Endothelial cell of umbilical vein (primary cell): ENCODE measurements around the gene COG4. TPM values are rescaled to one million over a fixed set of nuclear protein-coding genes. Genes with fewer than 3 reads are reported as not detected.

ENCODE experiments used
- BruUV-seq: library from RNA; stranded (reverse); fragments of 400-500 nt; replicated peaks from 2 replicates; lab custom pipeline; 2021; lab: Mats Ljungman, UMichigan
- CTCF ChIA-PET: fragments of 300-600, 350-600 bp; sonication (Branson Sonifier 250); formaldehyde crosslinking; loops from one replicate; lab custom pipeline; 2021; ENCODE audit warnings: antibody characterized with exemption, inconsistent platforms; lab: Charles Lee
- POLR2A ChIA-PET: fragments of 300-600, 350-600 bp; sonication (Branson Sonifier 250); formaldehyde crosslinking; loops from one replicate; lab custom pipeline; 2021; ENCODE audit warnings: antibody characterized with exemption, inconsistent platforms; lab: Charles Lee
- DNase-seq: peaks from one replicate; pipeline ENCODE4 v3.0.0-alpha.2; 2011; ENCODE audit warnings: low read depth, low spot score
- FAIRE-seq: peaks from 2 replicates; lab custom pipeline; 2011; peaks lifted over from hg19 to GRCh38; lab: Jason Lieb, UNC
- H2AFZ ChIP-seq: 2 replicates; pipeline ENCODE4 v1.6.0; 2012; ENCODE audit warnings: low read depth, low read length, control low read depth, inconsistent platforms
- H3K27ac ChIP-seq: 2 replicates; pipeline ENCODE4 v1.5.1; 2011; ENCODE audit warnings: low read depth, mild to moderate bottlenecking, control low read depth, low read length, moderate library complexity; ENCODE audit not compliant: insufficient read depth
- H3K27me3 ChIP-seq, 2 experiments: 2 replicates each; pipeline versions ENCODE4 v1.6.0 to v1.6.1; 2011; ENCODE audit warnings: low read length in 2 of 2, mixed read lengths in 1 of 2; ENCODE audit not compliant: control insufficient read depth in 2 of 2, insufficient read depth in 2 of 2
- H3K36me3 ChIP-seq, 2 experiments: 2 replicates in 1 of 2; 3 replicates in 1 of 2; pipeline ENCODE4 v1.5.1; 2011; ENCODE audit warnings: low read length in 2 of 2, mild to moderate bottlenecking in 1 of 2, moderate library complexity in 1 of 2; ENCODE audit not compliant: control insufficient read depth in 2 of 2, insufficient read depth in 2 of 2; ENCODE audit errors: extremely low read depth in 1 of 2
- H3K4me1 ChIP-seq: 3 replicates; pipeline ENCODE4 v1.5.1; 2011; ENCODE audit warnings: mild to moderate bottlenecking, low read length; ENCODE audit not compliant: control insufficient read depth, insufficient read depth; ENCODE audit errors: extremely low read depth
- H3K4me2 ChIP-seq: 2 replicates; pipeline ENCODE4 v1.6.1; 2011; ENCODE audit warnings: low read length, control low read depth, mixed read lengths; ENCODE audit not compliant: insufficient read depth
- H3K4me3 ChIP-seq, 3 experiments: fragments of 200-600 bp in 1 of 3; sonication (generic), shearing (Covaris generic) in 1 of 3; replicated peaks in 1 of 3; 2 replicates each; pipeline ENCODE4 v1.5.1; 2011 to 2016; ENCODE audit warnings: control low read depth in 3 of 3, low read length in 3 of 3, mild to moderate bottlenecking in 2 of 3, inconsistent platforms in 1 of 3, low read depth in 1 of 3, moderate library complexity in 1 of 3; ENCODE audit not compliant: insufficient read depth in 1 of 3
- H3K79me2 ChIP-seq: 2 replicates; pipeline ENCODE4 v1.6.0; 2012; ENCODE audit warnings: low read length, inconsistent platforms; ENCODE audit not compliant: control insufficient read depth, insufficient read depth
- H3K9ac ChIP-seq: replicated peaks from 2 replicates; pipeline ENCODE3; 2011; ENCODE audit warnings: low read length, control low read depth; ENCODE audit not compliant: insufficient read depth; ENCODE audit errors: extremely low read depth
- H3K9me1 ChIP-seq: replicated peaks from 3 replicates; pipeline ENCODE4 v1.6.0; 2011; ENCODE audit warnings: mild to moderate bottlenecking, low read length; ENCODE audit not compliant: control insufficient read depth, insufficient read depth; ENCODE audit errors: extremely low read depth
- H3K9me3 ChIP-seq: replicated peaks from 2 replicates; pipeline ENCODE4 v1.5.1; 2012; ENCODE audit warnings: low read length, inconsistent platforms; ENCODE audit not compliant: control insufficient read depth, insufficient read depth
- H4K20me1 ChIP-seq: replicated peaks from 2 replicates; pipeline ENCODE3; 2011; ENCODE audit warnings: mild to moderate bottlenecking, low read length; ENCODE audit not compliant: control insufficient read depth, insufficient read depth; ENCODE audit errors: extremely low read depth
- CTCF ChIP-seq, 2 donors: IDR thresholded peaks; 1 replicate in 1 of 2; 2 replicates in 1 of 2; pipeline ENCODE4 v1.5.1; 2011; ENCODE audit warnings: low read length in 2 of 2, mild to moderate bottlenecking in 2 of 2, moderate library complexity in 2 of 2, control low read depth in 1 of 2, inconsistent platforms in 1 of 2, low read depth in 1 of 2; ENCODE audit not compliant: insufficient read depth in 1 of 2; ENCODE audit errors: extremely low read depth in 1 of 2
- EZH2 ChIP-seq: IDR thresholded peaks from 2 replicates; pipeline ENCODE4 v1.6.1; 2012; ENCODE audit warnings: borderline replicate concordance, low read depth, mild to moderate bottlenecking, moderate library complexity, low read length, inconsistent platforms; ENCODE audit not compliant: severe bottlenecking
- FOS ChIP-seq: IDR thresholded peaks from 2 replicates; pipeline ENCODE4 v1.6.1; 2011; ENCODE audit warnings: mild to moderate bottlenecking, low read length, moderate library complexity, borderline replicate concordance; ENCODE audit not compliant: insufficient read depth
- GATA2 ChIP-seq: IDR thresholded peaks from 2 replicates; pipeline ENCODE4 v1.7.0; 2011; ENCODE audit warnings: low read depth, mild to moderate bottlenecking, moderate library complexity, mixed read lengths, low read length; ENCODE audit not compliant: insufficient read length, insufficient read depth
- JUN ChIP-seq: IDR thresholded peaks from 2 replicates; pipeline ENCODE4 v1.6.1; 2011; ENCODE audit warnings: borderline replicate concordance, low read depth; ENCODE audit not compliant: insufficient read length, insufficient read depth
- MAX ChIP-seq: IDR thresholded peaks from 2 replicates; pipeline ENCODE4 v1.6.1; 2011; ENCODE audit not compliant: insufficient read depth, insufficient read length
- MYC ChIP-seq: IDR thresholded peaks from one replicate; pipeline ENCODE4 v1.6.1; 2011; ENCODE audit warnings: mild to moderate bottlenecking, low read depth, low read length
- POLR2A ChIP-seq: IDR thresholded peaks from 2 replicates; pipeline ENCODE4 v1.6.1; 2012; ENCODE audit warnings: low read depth, mild to moderate bottlenecking, control low read depth, low read length
- POLR2AphosphoS5 ChIP-seq: IDR thresholded peaks from 2 replicates; pipeline ENCODE4 v1.6.1; 2012; ENCODE audit warnings: low read depth, mild to moderate bottlenecking, control low read depth, low read length, moderate library complexity; ENCODE audit not compliant: insufficient read depth
- dilution Hi-C: fragments of 300-500 bp; cut with MboI; formaldehyde crosslinking; loops from one replicate; pipeline ENCODE4 v1.15.0; 2019; ENCODE audit warnings: low sequenced_read_pairs; ENCODE audit not compliant: extremely low pct_ligation_motif_present
- intact Hi-C: fragments of 100-400 bp; cut with micrococcal nuclease; formaldehyde crosslinking; loops from one replicate; pipeline ENCODE4 v1.10.0; 2022
- polyA plus RNA-seq, 4 experiments: library from polyadenylated mRNA; depleted of rRNA in 3 of 4; stranded (reverse) in 3 of 4; unstranded in 1 of 4; fragments of >200 nt; gene quantifications; 2 replicates each; pipeline versions ENCODE4 v1.2.1 to v1.2.3, GENCODE V29; 2011 to 2012; ENCODE audit warnings: missing spikeins in 1 of 4
- total RNA-seq: library from RNA; stranded (reverse); gene quantifications from 2 replicates; pipeline ENCODE4 v1.2.3, GENCODE V29; 2021

Gene COG4
- total and polyA plus RNA-seq, 2 donors (not counting 3 experiments of a cell fraction or from before 2014, with no cell fraction given) = 53.7 to 61.2 TPM

GRCh38 chr16:70484867-70485266 lies 38.5 kb downstream of the COG4 start:
- TF ChIP-seq POLR2A (no peak), MYC (no peak), JUN (no peak), FOS (no peak), EZH2 (no peak), GATA2 (no peak), POLR2AphosphoS5 (no peak), MAX (no peak), CTCF (IDR thresholded peaks at IDR 0.05; ENCODE audit: extremely low read depth in 1 of 2, insufficient read depth in 1 of 2, low read depth in 1 of 2, low read length in 2 of 2) (no peak)
- POLR2A ChIA-PET = interaction anchor here (0.6 kb wide), 1 partner anchor 21 kb away, joined by 3 read pairs; no protein-coding TSS in a partner anchor
- CTCF ChIA-PET = interaction anchor here (0.6 kb wide), 1 partner anchor 20 kb away, joined by 3 read pairs; no protein-coding TSS in a partner anchor

More at GRCh38 chr16:70484867-70485266, 38.5 kb downstream of the COG4 start:
- H3K4me2 ChIP-seq = no peak overlapping the region
- no peaks in the 10 kb centered on the region for H4K20me1 ChIP-seq
- H3K4me1 ChIP-seq = no peaks in the 10 kb centered on the region
- no peaks in the 10 kb centered on the region for H3K9me1 ChIP-seq
- no peak overlapping the region for H3K9ac ChIP-seq
- H3K27me3 ChIP-seq = no peaks in the 10 kb centered on the region
- H3K27ac ChIP-seq = no peak overlapping the region
- no peaks in the 10 kb centered on the region for H3K9me3 ChIP-seq
- dilution Hi-C loops = no loop called here
- no peak for DNase-seq
- BruUV-seq = no TSS peak
- no peak overlapping the region for H2AFZ ChIP-seq
- no peak for FAIRE-seq
- no peaks in the 10 kb centered on the region for H3K79me2 ChIP-seq
- H3K4me3 ChIP-seq = no peak overlapping the region
- intact Hi-C loops = no loop called here
- peaks cover 0 to 34% of the 10 kb centered on the region in 2 experiments for H3K36me3 ChIP-seq
